Testis (tissue), 3 donors: ENCODE measurements around the gene FAM13C. TPM values are rescaled to one million over a fixed set of nuclear protein-coding genes. Genes with fewer than 3 reads are reported as not detected.

Experiments used
- DNase-seq: peaks from one replicate; pipeline ENCODE4 v3.0.0-alpha.2; 2019
- H3K27ac ChIP-seq, 2 donors: fragments of 200-600 bp; sonication (generic); one replicate each; pipeline ENCODE4 v1.5.1; 2019
- H3K27me3 ChIP-seq: fragments of 200-600 bp; sonication (generic); one replicate; pipeline ENCODE4 v1.5.1; 2019
- H3K36me3 ChIP-seq: fragments of 200-600 bp; sonication (generic); one replicate; pipeline ENCODE4 v1.5.1; 2017; ENCODE audit warnings: low read depth; ENCODE audit errors: missing control alignments
- H3K4me1 ChIP-seq: fragments of 200-600 bp; sonication (generic); one replicate; pipeline ENCODE4 v1.5.1; 2019
- H3K4me3 ChIP-seq, 2 donors: fragments of 200-600 bp; sonication (generic); one replicate each; pipeline ENCODE4 v1.5.1; 2017 to 2019
- H3K9me3 ChIP-seq: fragments of 200-600 bp; sonication (generic); one replicate; pipeline ENCODE4 v1.5.1; 2017
- CTCF ChIP-seq, 3 experiments: fragments of 450-650 bp in 2 of 3; fragments of 200-600 bp in 1 of 3; sonication (generic) in 1 of 3; IDR thresholded peaks; one replicate each; pipeline ENCODE4 v1.5.1; 2016 to 2019; ENCODE audit warnings: antibody characterized with exemption in 3 of 3, mild to moderate bottlenecking in 2 of 3, moderate library complexity in 1 of 3
- POLR2A ChIP-seq: fragments of 450-650 bp; IDR thresholded peaks from one replicate; pipeline ENCODE4 v1.6.1; 2017; ENCODE audit warnings: antibody characterized with exemption, mild to moderate bottlenecking, moderate library complexity
- WGBS, 2 donors: methylation state at CpG; one replicate each; pipeline ENCODE4 v1.1.5; 2018; 5-methylcytosine and 5-hydroxymethylcytosine counted together
- intact Hi-C: fragments of 100-400 bp; cut with DNase I; formaldehyde crosslinking; loops from one replicate; pipeline ENCODE4 v1.15.1; 2023; ENCODE audit warnings: low total_unique reads
- polyA plus RNA-seq: library from polyadenylated mRNA; stranded (reverse); fragments of 350-450 nt; fragmentation: Illumina TruSeq; extraction: RNeasy Lipid Tissue Mini Kit (QIAGEN cat#74804); gene quantifications from one replicate; pipeline ENCODE4 v1.2.3, GENCODE V29; 2014; ENCODE audit warnings: low read depth, low replicate concordance; ENCODE audit not compliant: insufficient read depth
- total RNA-seq, 2 donors: library from RNA; depleted of rRNA; stranded (reverse); fragments of >200 nt; gene quantifications; one replicate each; pipeline ENCODE4 v1.2.3, GENCODE V29; 2016

Gene FAM13C
- total and polyA plus RNA-seq, 3 donors from 2014 or later = 12.9 to 50.9 (median 38.5) TPM

DNA sequence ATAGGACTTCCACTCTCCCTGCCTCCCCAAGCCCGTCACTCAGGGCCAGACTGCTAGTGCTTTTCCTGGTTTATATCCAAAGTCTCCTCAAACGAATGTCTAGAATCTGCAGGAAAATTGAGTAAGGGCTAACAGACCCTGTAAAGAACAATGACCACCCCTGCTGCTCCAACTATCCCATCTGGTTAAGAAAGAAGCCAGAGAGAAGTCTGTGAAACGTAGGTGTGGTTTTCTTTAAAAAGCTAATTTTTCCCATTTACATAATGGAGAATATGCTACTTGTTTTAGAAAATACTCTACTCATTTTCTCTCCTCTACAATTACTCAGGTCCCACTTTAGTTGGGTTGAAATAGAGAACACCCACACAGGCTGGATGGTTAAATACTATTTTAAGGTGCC is 72.5 kb downstream of the FAM13C start:
- WGBS, 2 donors = 85 to 96% methylated on average over 3 of the region's 3 CpGs

GRCh38 chr10:59287587-59288255 is 74.6 kb downstream of the FAM13C start:
- TF ChIP-seq CTCF (IDR thresholded peaks at IDR 0.05) = no peak
- TF ChIP-seq POLR2A = no peak
- no peak overlapping the region for H3K27ac ChIP-seq
- intact Hi-C loops = no loop called here
- no peaks in the 10 kb centered on the region for H3K27me3 ChIP-seq
- 79 to 89% methylated on average over 3 of the region's 3 CpGs for WGBS, 2 donors
- no peaks in the 10 kb centered on the region for H3K36me3 ChIP-seq
- H3K9me3 ChIP-seq = no peaks in the 10 kb centered on the region
- no peak overlapping the region for H3K4me3 ChIP-seq
- no peak for DNase-seq
- H3K4me1 ChIP-seq = peaks cover 12% of the 10 kb centered on the region

More for the DNA sequence above, 72.5 kb downstream of the FAM13C start:
- Histone ChIP-seq H3K27ac (no peak overlapping the region), H3K4me3 (no peak overlapping the region), H3K9me3 (no peaks in the 10 kb centered on the region), H3K27me3 (no peaks in the 10 kb centered on the region), H3K4me1 (peaks cover 6% of the 10 kb centered on the region), H3K36me3 (no peaks in the 10 kb centered on the region)
- DNase-seq = no peak
- intact Hi-C loops = no loop called here
- no peak for TF ChIP-seq POLR2A
- no peak for TF ChIP-seq CTCF (IDR thresholded peaks at IDR 0.05)

- no peaks in the 10 kb centered on the region for H3K27me3 ChIP-seq
- TF ChIP-seq CTCF (IDR thresholded peaks at IDR 0.05) (no peak), POLR2A (no peak)
- H3K27ac ChIP-seq = no peak overlapping the region
- DNase-seq = no peak
- H3K9me3 ChIP-seq = no peaks in the 10 kb centered on the region
- H3K4me3 ChIP-seq = no peak overlapping the region
- no peaks in the 10 kb centered on the region for H3K36me3 ChIP-seq
- peaks cover 12% of the 10 kb centered on the region for H3K4me1 ChIP-seq
- WGBS, 2 donors = 87 to 94% methylated on average over 4 of the region's 4 CpGs
- intact Hi-C loops = no loop called here
These were observed 76.5 kb downstream of the FAM13C start for GRCh38 chr10:59285848-59286247.

- peak; percentile 31 for DNase-seq
- no peaks in the 10 kb centered on the region for H3K27me3 ChIP-seq
- WGBS, 2 donors = 65 to 84% methylated on average over 4 of the region's 4 CpGs
- H3K4me3 ChIP-seq = no peak overlapping the region
- no peaks in the 10 kb centered on the region for H3K36me3 ChIP-seq
- no peak for TF ChIP-seq POLR2A
- no peak for TF ChIP-seq CTCF (IDR thresholded peaks at IDR 0.05)
- no peaks in the 10 kb centered on the region for H3K9me3 ChIP-seq
- intact Hi-C loops = no loop called here
- peaks cover 12% of the 10 kb centered on the region for H3K4me1 ChIP-seq
- H3K27ac ChIP-seq = no peak overlapping the region
These were observed 77.3 kb downstream of the FAM13C start for GRCh38 chr10:59285073-59285472.
